Epithelial cell of proximal tubule (primary cell): Measurements from ENCODE around the gene CNPY1. TPM values are rescaled to one million over a fixed set of nuclear protein-coding genes. Genes with fewer than 3 reads are reported as not detected.

Experiments used
- DNase-seq: peaks from one replicate; pipeline ENCODE4 v3.0.0-alpha.2; 2011; ENCODE audit warnings: low read depth
- H3K4me3 ChIP-seq: 2 replicates; pipeline ENCODE4 v1.5.1; 2011; ENCODE audit warnings: low read depth, mild to moderate bottlenecking, low read length
- CTCF ChIP-seq: conservative IDR thresholded peaks from 2 replicates; pipeline ENCODE4 v1.5.1; 2012; ENCODE audit warnings: low read depth, mild to moderate bottlenecking, low read length
- total RNA-seq: library from RNA; depleted of rRNA; stranded (reverse); fragments of >200 nt; gene quantifications from 2 replicates; pipeline ENCODE4 v1.2.3, GENCODE V29; 2015

CNPY1 gene
- total RNA-seq, 1 donor from 2014 or later, result not detected

- H3K4me3 ChIP-seq, result no peak overlapping the region
- no peak for TF ChIP-seq CTCF
- no peak for DNase-seq
Observed at GRCh38 chr7:155570171-155570958, 24.0 kb upstream of the CNPY1 start.

GRCh38 chr7:155569681-155570080 is 23.3 kb upstream of the CNPY1 start:
- no peak overlapping the region for H3K4me3 ChIP-seq
- no peak for DNase-seq
- no peak for TF ChIP-seq CTCF

GRCh38 chr7:155568842-155569494 is 22.6 kb upstream of the CNPY1 start:
- H3K4me3 ChIP-seq, result no peak overlapping the region
- no peak for TF ChIP-seq CTCF
- DNase-seq, result no peak

DNA sequence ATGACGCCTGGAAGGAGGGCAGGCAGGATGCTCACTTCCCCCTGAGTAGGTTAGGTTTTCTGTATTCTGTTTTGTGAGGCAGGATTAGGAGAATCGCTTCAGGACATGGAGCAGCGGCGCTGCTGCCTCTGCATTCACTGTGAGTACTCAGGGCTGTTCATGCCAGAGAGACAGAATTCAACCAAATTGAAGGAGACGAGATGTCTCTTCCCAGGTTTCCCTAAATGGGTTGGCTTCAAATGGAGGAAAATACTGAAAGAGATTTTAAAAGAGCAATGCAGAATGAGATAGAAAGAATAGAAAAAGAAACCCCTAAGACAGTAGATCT is 21.9 kb upstream of the CNPY1 start:
- no peak for DNase-seq
- no peak for TF ChIP-seq CTCF
- no peak overlapping the region for H3K4me3 ChIP-seq

- TF ChIP-seq CTCF, result no peak
- no peak overlapping the region for H3K4me3 ChIP-seq
- no peak for DNase-seq
Observed at GRCh38 chr7:155567646-155568332, 21.4 kb upstream of the CNPY1 start.

GRCh38 chr7:155566011-155566836 is 19.9 kb upstream of the CNPY1 start:
- DNase-seq, result no peak
- no peak overlapping the region for H3K4me3 ChIP-seq
- TF ChIP-seq CTCF, result no peak
